T-helper 1 cell treated with Interleukin-12 subunit alpha and Interleukin-12 subunit beta and Interleukin-4 antibody, amounts not matched to agents 30 μg/mL and 1 μg/mL, for 36 hours (primary cell): Measurements from ENCODE around the gene FMO4.
"Not testable (repeated sequence)": the region's sequence is repeated elsewhere in the genome, so short reads cannot be mapped to it uniquely, and the experiment has no call there.

Experiments
- H3K27ac Mint-ChIP-seq: one replicate; pipeline ENCODE4 v1.8.0; 2021; ENCODE audit warnings: mild to moderate bottlenecking, mixed read lengths
- H3K27me3 Mint-ChIP-seq: one replicate; pipeline ENCODE4 v1.8.0; 2021; ENCODE audit warnings: low read depth, mixed read lengths
- H3K36me3 Mint-ChIP-seq: one replicate; pipeline ENCODE4 v1.8.0; 2021; ENCODE audit warnings: low read depth, mixed read lengths
- H3K4me1 Mint-ChIP-seq: one replicate; pipeline ENCODE4 v1.8.0; 2021; ENCODE audit warnings: low read depth, mixed read lengths
- H3K4me3 Mint-ChIP-seq: one replicate; pipeline ENCODE4 v1.8.0; 2021; ENCODE audit warnings: mild to moderate bottlenecking, moderate library complexity, mixed read lengths
- H3K9me3 Mint-ChIP-seq: one replicate; pipeline ENCODE4 v1.8.0; 2021; ENCODE audit warnings: mixed read lengths

The FMO4 gene, protein sequence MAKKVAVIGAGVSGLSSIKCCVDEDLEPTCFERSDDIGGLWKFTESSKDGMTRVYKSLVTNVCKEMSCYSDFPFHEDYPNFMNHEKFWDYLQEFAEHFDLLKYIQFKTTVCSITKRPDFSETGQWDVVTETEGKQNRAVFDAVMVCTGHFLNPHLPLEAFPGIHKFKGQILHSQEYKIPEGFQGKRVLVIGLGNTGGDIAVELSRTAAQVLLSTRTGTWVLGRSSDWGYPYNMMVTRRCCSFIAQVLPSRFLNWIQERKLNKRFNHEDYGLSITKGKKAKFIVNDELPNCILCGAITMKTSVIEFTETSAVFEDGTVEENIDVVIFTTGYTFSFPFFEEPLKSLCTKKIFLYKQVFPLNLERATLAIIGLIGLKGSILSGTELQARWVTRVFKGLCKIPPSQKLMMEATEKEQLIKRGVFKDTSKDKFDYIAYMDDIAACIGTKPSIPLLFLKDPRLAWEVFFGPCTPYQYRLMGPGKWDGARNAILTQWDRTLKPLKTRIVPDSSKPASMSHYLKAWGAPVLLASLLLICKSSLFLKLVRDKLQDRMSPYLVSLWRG

DNA sequence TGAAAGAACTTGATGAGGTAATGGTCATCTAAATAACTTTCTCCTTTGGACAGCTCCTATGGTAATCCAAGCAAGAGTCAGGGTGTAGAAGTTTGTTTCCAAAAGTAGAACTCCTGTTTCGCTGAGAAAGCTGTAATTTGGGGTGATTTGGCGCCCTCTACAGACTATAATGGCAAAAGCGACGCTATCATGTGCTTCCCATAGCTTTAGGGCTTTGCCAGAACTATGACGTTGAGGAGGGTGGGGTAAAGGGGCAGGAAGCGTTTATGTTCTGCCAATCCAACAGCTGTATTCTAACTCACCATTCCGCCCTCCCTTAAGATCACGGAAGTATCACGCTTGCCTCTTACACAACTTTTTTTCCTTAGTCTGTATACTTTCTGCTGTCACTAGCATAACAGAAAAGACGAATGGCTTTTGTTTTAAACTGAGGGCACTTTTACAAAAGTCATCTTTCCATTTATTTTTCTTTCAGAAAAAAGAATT is at the start of gene FMO4:
TSS of gene FMO4 (plus strand) at position 349 of the 486 bp plus-strand sequence. CDS start 5,643 bp downstream, outside the sequence.
- Mint-ChIP-seq H3K9me3 (no peaks in the 10 kb centered on the region), H3K27me3 (no peaks in the 10 kb centered on the region), H3K36me3 (peaks cover 3% of the 10 kb centered on the region), H3K27ac (peak within 1 kb of the TSS; percentile 82), H3K4me3 (peak within 1 kb of the TSS; percentile 73), H3K4me1 (peaks cover 14% of the 10 kb centered on the region)

DNA sequence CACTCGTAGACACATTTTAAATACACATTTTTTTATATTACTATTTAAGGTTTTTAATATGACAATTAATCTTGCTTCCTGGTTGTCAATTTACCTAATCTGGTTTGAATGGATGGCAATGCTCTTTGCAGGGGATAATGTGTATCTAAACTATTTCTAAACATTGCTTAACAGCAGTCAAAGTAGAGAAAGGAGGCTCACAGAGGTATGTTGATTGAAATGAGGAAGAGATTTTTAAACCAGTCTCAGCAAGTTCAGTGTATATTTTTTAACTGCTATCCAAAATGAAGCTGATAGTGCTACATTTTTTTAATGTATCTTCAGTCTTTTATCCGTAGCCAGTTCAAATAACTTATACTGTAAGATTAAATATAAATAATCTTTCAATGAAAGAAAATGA is 48.3 kb upstream of the FMO4 start:
- no peaks in the 10 kb centered on the region for H3K4me1 Mint-ChIP-seq
- no peak overlapping the region for H3K4me3 Mint-ChIP-seq
- H3K36me3 Mint-ChIP-seq = no peaks in the 10 kb centered on the region
- peaks cover 12% of the 10 kb centered on the region for H3K27me3 Mint-ChIP-seq
- no peaks in the 10 kb centered on the region for H3K9me3 Mint-ChIP-seq
- no peak overlapping the region for H3K27ac Mint-ChIP-seq

DNA sequence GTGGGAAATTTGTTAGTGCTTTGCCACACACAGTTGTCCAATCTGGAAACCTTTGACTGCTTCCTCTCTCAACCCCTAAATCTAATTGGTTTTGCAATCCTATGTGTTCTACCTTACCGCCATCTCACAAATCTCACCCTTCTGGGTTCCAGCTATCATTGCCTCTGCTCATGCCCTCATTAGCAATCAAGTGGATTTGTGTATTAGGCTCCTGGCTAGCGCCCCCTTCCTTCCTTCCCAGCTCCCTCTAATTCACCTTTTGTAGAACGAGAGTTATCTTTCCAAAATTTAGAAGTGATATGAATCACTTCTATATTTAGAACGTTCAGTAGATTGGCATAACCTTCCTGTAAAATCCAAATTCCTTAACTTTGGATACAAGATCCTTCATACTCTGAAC is 47.1 kb upstream of the FMO4 start:
- no peak overlapping the region for H3K27ac Mint-ChIP-seq
- no peaks in the 10 kb centered on the region for H3K36me3 Mint-ChIP-seq
- no peaks in the 10 kb centered on the region for H3K4me1 Mint-ChIP-seq
- H3K4me3 Mint-ChIP-seq = no peak overlapping the region
- peaks cover 20% of the 10 kb centered on the region for H3K27me3 Mint-ChIP-seq
- no peaks in the 10 kb centered on the region for H3K9me3 Mint-ChIP-seq

DNA sequence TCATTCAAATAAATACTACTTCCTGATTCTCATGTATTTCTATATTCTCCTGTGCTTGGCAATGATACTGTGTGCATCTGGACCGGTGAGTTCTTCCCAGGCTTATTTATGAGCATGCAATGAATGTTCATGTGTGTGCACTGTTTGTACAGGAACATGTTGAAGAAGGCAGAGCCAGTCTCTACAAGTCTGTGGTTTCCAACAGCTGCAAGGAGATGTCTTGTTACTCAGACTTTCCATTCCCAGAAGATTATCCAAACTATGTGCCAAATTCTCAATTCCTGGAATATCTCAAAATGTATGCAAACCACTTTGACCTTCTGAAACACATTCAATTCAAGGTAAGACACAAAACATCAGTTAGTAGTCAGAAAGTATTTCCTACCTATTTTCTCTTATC is 46.6 kb upstream of the FMO4 start:
- Mint-ChIP-seq H3K27ac (no peak overlapping the region), H3K4me1 (no peaks in the 10 kb centered on the region), H3K27me3 (peaks cover 20% of the 10 kb centered on the region), H3K9me3 (no peaks in the 10 kb centered on the region), H3K36me3 (no peaks in the 10 kb centered on the region), H3K4me3 (no peak overlapping the region)

DNA sequence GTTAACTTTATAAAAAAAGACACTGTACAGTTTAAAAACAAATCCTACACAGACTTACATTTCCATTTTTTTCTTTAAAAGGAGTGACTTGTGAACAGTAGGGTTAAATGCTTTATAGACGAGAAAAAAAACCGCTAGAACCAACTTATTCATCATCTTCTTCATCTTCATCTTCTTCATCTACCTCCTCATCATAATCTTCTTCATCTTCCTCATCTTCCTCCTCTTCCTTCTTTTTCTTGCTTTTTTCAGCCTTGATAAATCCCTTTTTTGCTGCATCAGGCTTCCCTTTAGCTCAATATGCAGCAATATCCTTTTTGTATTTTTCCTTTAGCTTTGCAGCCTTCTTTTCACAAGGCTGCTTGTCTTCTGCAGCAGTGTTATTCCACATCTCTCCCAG is 43.2 kb upstream of the FMO4 start:
- Mint-ChIP-seq H3K4me3 (no peak overlapping the region), H3K36me3 (no peaks in the 10 kb centered on the region), H3K4me1 (no peaks in the 10 kb centered on the region), H3K9me3 (no peaks in the 10 kb centered on the region), H3K27ac (no peak overlapping the region), H3K27me3 (peaks cover 26% of the 10 kb centered on the region)

DNA sequence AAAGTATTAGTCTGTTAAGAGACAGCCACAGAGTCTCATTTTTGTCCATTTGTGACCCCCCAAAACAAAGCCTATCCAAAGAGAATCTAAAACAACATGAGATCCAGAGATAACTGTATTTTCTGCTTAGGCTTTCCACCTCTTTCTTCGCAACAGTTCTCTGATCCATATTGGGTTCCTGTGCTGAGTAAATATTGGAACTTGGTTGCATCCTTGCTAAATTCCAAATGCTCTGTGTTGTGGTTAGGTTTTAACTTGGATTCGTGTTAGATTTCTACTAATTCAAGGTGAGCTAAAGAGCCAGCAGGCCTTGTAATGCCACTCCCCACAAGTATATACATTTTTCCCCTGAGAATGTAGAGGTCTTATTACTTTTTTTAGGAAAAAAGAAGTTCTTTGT is 36.4 kb upstream of the FMO4 start:
- H3K4me1 Mint-ChIP-seq = no peaks in the 10 kb centered on the region
- no peaks in the 10 kb centered on the region for H3K36me3 Mint-ChIP-seq
- no peak overlapping the region for H3K27ac Mint-ChIP-seq
- H3K27me3 Mint-ChIP-seq = peaks cover 18% of the 10 kb centered on the region
- no peaks in the 10 kb centered on the region for H3K9me3 Mint-ChIP-seq
- no peak overlapping the region for H3K4me3 Mint-ChIP-seq

DNA sequence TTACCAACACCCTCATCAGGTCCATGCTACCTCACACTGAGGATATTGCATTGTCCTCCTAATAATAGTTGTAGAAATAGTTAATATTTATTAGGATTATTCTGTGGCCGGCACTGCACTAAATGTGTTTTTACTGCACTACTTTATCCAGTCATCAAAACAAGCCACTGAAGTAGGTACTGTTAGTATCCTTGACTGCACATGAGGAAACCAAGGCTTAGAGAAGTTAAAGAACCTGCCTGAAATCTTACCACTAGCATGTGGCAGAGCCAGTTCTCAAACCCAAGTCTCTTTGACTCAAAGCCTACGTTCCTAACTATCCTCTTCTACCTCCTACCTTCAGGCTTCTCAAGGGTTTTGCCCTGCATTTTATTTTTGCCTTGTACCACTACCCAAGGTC is 34.7 kb upstream of the FMO4 start:
- H3K36me3 Mint-ChIP-seq = no peaks in the 10 kb centered on the region
- H3K27me3 Mint-ChIP-seq = peaks cover 18% of the 10 kb centered on the region
- no peaks in the 10 kb centered on the region for H3K9me3 Mint-ChIP-seq

DNA sequence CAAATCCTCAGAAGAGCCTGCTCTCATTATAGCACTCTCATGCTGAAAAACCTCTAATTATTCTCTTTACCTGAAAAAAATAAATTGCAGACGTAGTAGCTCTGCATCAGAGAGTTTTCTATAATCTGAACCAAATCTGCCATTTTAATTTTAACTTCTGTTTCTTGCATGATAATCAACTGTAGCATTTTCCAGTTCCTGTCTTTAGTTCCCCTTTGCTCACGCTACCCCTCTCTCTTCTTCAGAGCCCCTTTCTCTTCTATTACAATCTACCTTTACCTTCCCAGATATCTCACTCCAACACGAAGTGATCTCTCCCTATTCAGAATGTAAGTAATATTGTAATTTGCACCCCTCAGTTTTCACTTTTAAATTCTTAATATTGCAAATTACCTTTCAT is 34.3 kb upstream of the FMO4 start:
- Mint-ChIP-seq H3K4me3 (no peak overlapping the region), H3K9me3 (no peaks in the 10 kb centered on the region), H3K27me3 (peaks cover 18% of the 10 kb centered on the region), H3K4me1 (no peaks in the 10 kb centered on the region), H3K27ac (no peak overlapping the region), H3K36me3 (no peaks in the 10 kb centered on the region)

More for the DNA sequence above, 34.7 kb upstream of the FMO4 start:
- Mint-ChIP-seq H3K27ac (no peak overlapping the region), H3K4me3 (no peak overlapping the region), H3K4me1 (no peaks in the 10 kb centered on the region)

DNA sequence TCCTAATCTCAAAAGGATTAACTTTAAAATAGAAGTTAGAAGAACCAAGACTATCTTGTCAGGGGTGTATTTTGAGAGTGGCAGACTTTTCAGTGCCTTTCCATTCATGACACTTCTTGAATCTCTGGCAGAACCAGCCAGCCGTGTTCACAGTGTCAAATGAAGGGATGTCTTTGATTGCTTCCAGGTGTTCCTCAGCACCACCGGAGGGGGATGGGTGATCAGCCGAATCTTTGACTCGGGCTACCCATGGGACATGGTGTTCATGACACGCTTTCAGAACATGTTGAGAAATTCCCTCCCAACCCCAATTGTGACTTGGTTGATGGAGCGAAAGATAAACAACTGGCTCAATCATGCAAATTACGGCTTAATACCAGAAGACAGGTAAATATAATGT is 33.4 kb upstream of the FMO4 start:
- Mint-ChIP-seq H3K27me3 (peaks cover 18% of the 10 kb centered on the region), H3K36me3 (no peaks in the 10 kb centered on the region), H3K27ac (no peak overlapping the region), H3K4me1 (no peaks in the 10 kb centered on the region), H3K4me3 (no peak overlapping the region), H3K9me3 (no peaks in the 10 kb centered on the region)

DNA sequence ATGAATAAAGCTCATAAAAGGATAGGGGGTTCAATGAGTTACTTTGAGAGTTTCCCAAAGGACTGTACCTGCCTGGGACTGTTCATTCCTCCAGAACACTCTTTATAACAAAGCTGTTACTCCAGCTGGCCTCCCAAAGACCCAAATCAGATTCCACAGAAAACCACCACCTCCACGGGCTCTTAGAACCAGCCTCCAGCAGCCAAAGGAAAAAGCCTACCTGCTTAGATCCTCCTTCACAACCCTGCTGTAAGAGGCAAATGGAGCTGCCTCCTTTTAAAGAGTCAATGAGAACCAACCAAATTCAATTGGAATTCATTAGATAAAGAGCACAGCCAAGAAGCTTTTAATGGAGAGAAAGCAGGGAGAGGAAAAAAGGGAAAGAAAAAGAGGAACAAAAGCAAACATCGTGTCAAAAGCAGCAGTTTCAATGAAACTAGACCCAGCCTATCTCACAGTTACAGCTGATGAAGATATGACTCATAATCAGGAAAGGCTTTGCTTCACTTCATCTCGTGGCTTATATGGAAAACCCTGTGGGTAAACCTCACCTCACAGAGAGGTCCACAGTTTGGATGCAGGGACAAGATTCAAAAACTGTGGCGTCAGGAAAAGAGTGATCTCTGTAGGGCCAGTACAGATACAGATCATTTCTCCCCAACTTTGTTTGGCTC is 27.8 kb upstream of the FMO4 start:
- H3K9me3 Mint-ChIP-seq = no peaks in the 10 kb centered on the region
- H3K4me3 Mint-ChIP-seq = no peak overlapping the region
- H3K36me3 Mint-ChIP-seq = no peaks in the 10 kb centered on the region
- H3K27ac Mint-ChIP-seq = no peak overlapping the region
- H3K27me3 Mint-ChIP-seq = peaks cover 19% of the 10 kb centered on the region
- H3K4me1 Mint-ChIP-seq = peaks cover 1% of the 10 kb centered on the region

DNA sequence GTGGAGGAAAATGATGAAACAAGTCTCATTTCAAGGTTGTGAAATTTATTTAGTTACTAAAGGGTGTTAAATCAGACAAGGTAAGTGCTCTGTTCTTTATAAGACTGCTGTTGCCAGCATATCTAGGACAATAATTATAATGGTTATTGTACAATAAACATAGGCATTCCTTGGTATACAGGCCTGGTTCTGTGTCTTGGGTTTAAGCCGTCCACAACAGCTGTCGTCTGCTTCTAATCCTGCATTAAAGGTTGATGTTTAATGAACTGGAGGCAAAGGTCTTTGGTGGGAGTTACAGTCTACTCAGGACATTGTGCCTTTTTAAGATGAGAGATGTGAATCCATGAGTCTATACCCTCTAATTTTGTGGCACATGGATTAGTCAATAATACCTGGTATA is 23.4 kb upstream of the FMO4 start:
- Mint-ChIP-seq H3K27me3 (peaks cover 11% of the 10 kb centered on the region), H3K4me3 (no peak overlapping the region), H3K27ac (no peak overlapping the region), H3K36me3 (no peaks in the 10 kb centered on the region), H3K4me1 (peaks cover 1% of the 10 kb centered on the region), H3K9me3 (no peaks in the 10 kb centered on the region)

DNA sequence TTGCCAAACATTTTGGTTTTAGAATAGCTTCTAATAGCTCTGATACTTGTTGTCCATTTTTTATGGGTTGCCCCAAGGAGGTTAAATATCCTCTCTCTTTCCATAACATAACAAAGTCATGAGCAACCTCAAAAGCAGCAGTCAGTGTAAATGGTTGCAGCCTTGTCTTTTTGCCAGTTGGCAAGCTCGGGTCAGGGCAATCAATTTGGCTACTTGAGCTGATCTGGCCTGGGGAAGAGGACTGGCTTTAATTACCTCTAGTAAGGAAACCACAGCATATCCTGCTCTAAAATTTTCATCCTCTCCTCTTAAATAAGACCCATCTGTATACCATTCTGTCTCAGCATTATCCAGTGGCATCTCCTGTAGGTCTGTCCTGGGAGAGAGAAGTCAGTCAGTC is 21.2 kb upstream of the FMO4 start:
- Mint-ChIP-seq H3K4me3 (no peak overlapping the region), H3K27ac (no peak overlapping the region), H3K36me3 (no peaks in the 10 kb centered on the region), H3K27me3 (no peaks in the 10 kb centered on the region), H3K9me3 (no peaks in the 10 kb centered on the region), H3K4me1 (no peaks in the 10 kb centered on the region)

DNA sequence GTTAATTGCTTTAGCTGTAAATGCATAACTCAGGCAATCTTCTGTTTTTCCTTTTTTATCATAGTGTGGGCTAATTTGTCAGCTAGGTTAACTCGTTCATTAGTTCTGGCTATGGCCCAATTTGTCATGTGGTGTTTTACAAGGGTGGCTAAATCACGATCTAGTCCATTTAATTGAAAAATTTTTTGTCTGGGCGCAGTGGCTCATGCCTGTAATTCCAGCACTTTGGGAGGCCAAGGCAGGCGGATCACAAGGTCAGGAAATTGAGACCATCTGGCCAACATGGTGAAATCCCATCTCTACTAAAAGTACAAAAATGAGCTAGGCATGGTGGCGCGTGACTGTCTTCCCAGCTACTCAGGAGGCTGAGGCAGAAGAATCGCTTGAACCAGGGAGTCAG is 18.6 kb upstream of the FMO4 start:
- not testable (repeated sequence) for H3K36me3 Mint-ChIP-seq, H3K27me3 Mint-ChIP-seq, H3K4me3 Mint-ChIP-seq, H3K27ac Mint-ChIP-seq, H3K9me3 Mint-ChIP-seq, H3K4me1 Mint-ChIP-seq

DNA sequence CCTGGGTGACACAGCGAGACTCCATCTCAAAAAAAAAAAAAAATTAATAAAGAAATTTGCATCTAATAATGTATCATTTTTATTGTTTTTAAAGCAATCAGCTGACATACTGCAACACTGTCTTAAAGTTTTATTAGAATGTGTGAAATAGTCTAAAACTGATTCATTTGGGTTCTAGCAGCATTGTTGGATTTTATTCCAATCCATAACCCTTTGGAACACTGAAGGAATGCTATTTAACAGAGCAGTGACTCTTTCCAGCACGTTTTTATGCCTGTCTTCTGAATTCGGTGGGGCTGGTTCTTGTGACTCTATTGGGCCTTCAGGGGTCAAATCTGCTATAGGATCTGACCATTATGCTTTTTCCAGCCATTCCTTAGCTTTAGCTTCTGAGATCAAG is 18.2 kb upstream of the FMO4 start:
- Mint-ChIP-seq H3K36me3 (peaks cover 3% of the 10 kb centered on the region), H3K4me3 (no peak overlapping the region), H3K4me1 (no peaks in the 10 kb centered on the region), H3K9me3 (peaks cover 9% of the 10 kb centered on the region), H3K27ac (no peak overlapping the region), H3K27me3 (no peaks in the 10 kb centered on the region)

DNA sequence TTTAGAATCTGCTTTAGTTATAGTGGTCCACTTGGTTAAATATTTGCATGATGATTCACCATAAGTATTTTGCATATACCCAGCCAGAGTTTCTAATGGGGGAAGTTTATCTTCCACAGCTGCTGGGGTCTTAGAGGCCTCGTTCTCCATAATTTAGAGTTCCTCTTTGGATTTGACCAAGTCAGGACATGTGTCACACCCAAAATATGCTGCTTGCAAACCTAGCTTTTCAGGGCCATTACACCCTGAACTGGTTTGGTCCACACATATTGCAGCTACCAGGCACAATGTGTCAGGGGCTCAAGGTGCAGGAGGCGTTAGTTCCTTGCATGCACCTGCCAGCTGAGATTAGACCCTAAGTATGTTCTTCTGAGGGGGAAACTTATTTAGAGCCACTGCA is 17.1 kb upstream of the FMO4 start:
- H3K4me1 Mint-ChIP-seq = no peaks in the 10 kb centered on the region
- no peak overlapping the region for H3K27ac Mint-ChIP-seq
- H3K27me3 Mint-ChIP-seq = no peaks in the 10 kb centered on the region
- no peak overlapping the region for H3K4me3 Mint-ChIP-seq
- H3K36me3 Mint-ChIP-seq = peaks cover 3% of the 10 kb centered on the region
- H3K9me3 Mint-ChIP-seq = peaks cover 18% of the 10 kb centered on the region
